ENCODE results near the gene PLIN4. TPM values are rescaled to one million over a fixed set of nuclear protein-coding genes. Genes with fewer than 3 reads are reported as not detected.

PLIN4 gene
- total RNA-seq = 0.63 TPM

DNA sequence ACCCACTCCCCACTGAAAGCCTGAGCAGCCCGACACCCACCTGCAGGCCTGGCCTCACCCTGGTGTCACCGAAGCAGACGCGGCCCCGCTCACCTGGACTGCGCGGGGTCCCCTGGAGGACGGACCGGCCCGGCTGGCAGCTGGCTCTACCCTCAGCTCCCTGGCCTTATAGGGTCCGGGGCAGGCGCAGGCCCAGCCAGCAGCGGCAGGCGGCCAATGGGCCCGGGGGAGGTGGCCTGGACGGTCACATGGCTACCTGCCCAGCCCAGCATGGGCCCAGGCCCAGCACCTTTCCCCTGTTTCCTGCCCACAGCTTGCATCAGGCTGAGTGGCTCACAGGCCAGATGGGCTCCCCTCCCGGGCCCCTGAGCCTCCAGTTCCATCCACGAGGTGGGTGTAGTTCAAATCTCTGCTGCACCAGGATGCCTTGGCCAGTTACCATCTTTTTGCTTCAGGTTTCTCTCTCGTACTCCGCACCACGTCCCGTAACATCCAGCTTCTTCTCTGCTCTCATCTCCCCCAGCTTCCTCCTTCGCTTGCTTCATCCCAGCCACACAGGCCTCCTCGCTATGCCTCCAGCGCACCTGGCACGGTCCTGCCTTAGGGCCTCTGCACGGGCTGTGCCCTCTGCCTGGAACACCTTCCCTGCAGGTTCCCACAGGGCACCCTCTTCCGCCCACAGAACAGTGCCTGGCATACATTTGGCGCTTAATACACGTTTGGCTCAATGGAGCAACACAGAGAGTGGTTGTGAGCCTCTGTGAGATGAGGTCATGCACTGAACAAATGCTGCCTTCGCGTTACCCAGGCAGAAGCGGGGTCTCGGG is at the start of gene PLIN4:
Gene PLIN4, minus strand, starts transcription at position 142 of the 827 bp plus-strand sequence. CDS start 214 bp downstream, outside the sequence.

GRCh38 chr19:4559569-4559968 is 41.3 kb upstream of the PLIN4 start, which contains the start of gene SEMA6B:
SEMA6B (minus strand) TSS chr19:4559684; CDS start chr19:4558457, 1,227 bp downstream.

GRCh38 chr19:4539693-4540581 is 21.7 kb upstream of the PLIN4 start, which contains the start of gene LRG1:
LRG1 (minus strand) TSS chr19:4540036; CDS start chr19:4540013, 23 bp downstream.

GRCh38 chr19:4534836-4535658 is 16.8 kb upstream of the PLIN4 start, which contains the start of gene PLIN5:
PLIN5 (minus strand) TSS chr19:4535224; CDS start chr19:4534074, 1,150 bp downstream.

GRCh38 chr19:4472174-4472974 is 45.9 kb downstream of the PLIN4 start, which contains the start of gene HDGFL2:
HDGFL2 (plus strand) TSS chr19:4472297; CDS start chr19:4472351, 54 bp downstream.

GRCh38 chr19:4457654-4458395 is 60.5 kb downstream of the PLIN4 start, which contains the start of gene UBXN6:
UBXN6 (minus strand) TSS chr19:4457794; CDS start chr19:4457697, 97 bp downstream.

Other genes with a start within 250 kb of the PLIN4 start
- 2.5 TPM for gene SHD, start 239.2 kb downstream of the PLIN4 start, total RNA-seq
- gene TMIGD2, start 216.1 kb downstream of the PLIN4 start, total RNA-seq = 0.31 TPM
- 53.2 TPM for gene FSD1, start 213.9 kb downstream of the PLIN4 start, total RNA-seq
- gene STAP2, start 179.7 kb downstream of the PLIN4 start, total RNA-seq = 1.3 TPM
- 16.6 TPM for gene MPND, start 174.9 kb downstream of the PLIN4 start, total RNA-seq
- gene SH3GL1, start 117.9 kb downstream of the PLIN4 start, total RNA-seq = 22.8 TPM
- gene CHAF1A, start 115.8 kb downstream of the PLIN4 start, total RNA-seq = 8.5 TPM
- gene UBXN6, start 60.7 kb downstream of the PLIN4 start, total RNA-seq = 52.6 TPM
- gene HDGFL2, start 46.2 kb downstream of the PLIN4 start, total RNA-seq = 44.1 TPM
- gene PLIN5, start 16.7 kb upstream of the PLIN4 start, total RNA-seq = 3.8 TPM
- gene LRG1, start 21.6 kb upstream of the PLIN4 start, total RNA-seq = 0.63 TPM
- gene SEMA6B, start 41.2 kb upstream of the PLIN4 start, total RNA-seq = 36.9 TPM
- 6.9 TPM for gene TNFAIP8L1, start 121.0 kb upstream of the PLIN4 start, total RNA-seq
- 28.8 TPM for gene MYDGF, start 151.9 kb upstream of the PLIN4 start, total RNA-seq
- 12.5 TPM for gene DPP9, start 205.4 kb upstream of the PLIN4 start, total RNA-seq

Data from parietal lobe (tissue), 1 donor.